ENCODE measurements around the gene RAB12.

The RAB12 gene

DNA sequence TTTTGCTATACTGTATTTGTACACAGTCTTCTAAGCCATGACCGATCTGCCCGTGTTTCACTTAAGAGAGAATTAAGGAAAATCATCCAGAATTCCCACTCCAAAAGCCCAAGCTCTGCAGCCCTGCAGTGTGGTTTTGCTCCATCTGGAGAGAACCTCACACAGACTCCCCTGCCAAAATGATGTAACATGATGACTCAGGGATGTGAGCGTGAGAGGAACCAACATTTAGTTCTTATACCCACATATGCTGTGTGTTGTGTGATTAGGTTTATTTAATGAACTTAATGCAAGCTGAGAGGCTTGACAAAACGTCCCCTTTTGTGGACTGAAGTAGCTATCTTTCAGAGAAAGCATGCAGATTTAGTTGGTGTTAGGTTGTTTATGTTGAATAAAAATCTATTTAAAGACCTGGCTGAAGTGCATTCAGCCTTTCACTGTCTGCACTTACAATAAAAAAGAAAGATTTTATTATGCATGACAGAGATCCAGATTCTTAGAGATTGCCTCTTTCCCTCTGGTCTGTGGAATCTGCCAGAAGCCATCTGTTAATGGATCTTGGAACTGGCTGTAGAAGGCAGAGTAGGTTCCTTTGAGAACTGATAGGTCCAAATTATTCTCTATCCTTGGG is 6.3 kb downstream of the RAB12 start:
- DNase-seq, result peak in 1 of 2 donors; percentile 36
- H3K4me1 ChIP-seq, result peaks cover 0 to 73% (median 36%) of the 10 kb centered on the region in 4 donors
- H3K27ac ChIP-seq, result peak overlapping the region in 1 of 2 donors; percentile 48
- TF ChIP-seq CTCF (IDR thresholded peaks at IDR 0.05), result no peak
- intact Hi-C loops (cut with DNase I; ENCODE audit: low total_unique reads), result no loop called here
- H3K36me3 ChIP-seq, result no peaks in the 10 kb centered on the region
- H3K9me3 ChIP-seq, result no peaks in the 10 kb centered on the region
- no peaks in the 10 kb centered on the region for H3K27me3 ChIP-seq
- no peak overlapping the region for H3K4me3 ChIP-seq

GRCh38 chr18:8616028-8616401 is 6.8 kb downstream of the RAB12 start:
- Histone ChIP-seq H3K9me3 (no peaks in the 10 kb centered on the region), H3K27ac (peak overlapping the region in 1 of 2 donors; percentile 48), H3K36me3 (no peaks in the 10 kb centered on the region), H3K4me1 (peaks cover 0 to 73% (median 35%) of the 10 kb centered on the region in 4 donors), H3K27me3 (no peaks in the 10 kb centered on the region), H3K4me3 (no peak overlapping the region)
- intact Hi-C loops (cut with DNase I; ENCODE audit: low total_unique reads), result no loop called here
- DNase-seq, result no peak
- no peak for TF ChIP-seq CTCF (IDR thresholded peaks at IDR 0.05)

GRCh38 chr18:8617907-8618306 is 8.7 kb downstream of the RAB12 start:
- no peak for DNase-seq
- H3K27ac ChIP-seq, result no peak overlapping the region
- H3K9me3 ChIP-seq, result no peaks in the 10 kb centered on the region
- intact Hi-C loops (cut with DNase I; ENCODE audit: low total_unique reads), result no loop called here
- no peak for TF ChIP-seq CTCF (IDR thresholded peaks at IDR 0.05)
- H3K36me3 ChIP-seq, result no peaks in the 10 kb centered on the region
- H3K27me3 ChIP-seq, result no peaks in the 10 kb centered on the region
- H3K4me1 ChIP-seq, result peaks cover 0 to 54% (median 19%) of the 10 kb centered on the region in 4 donors
- no peak overlapping the region for H3K4me3 ChIP-seq

DNA sequence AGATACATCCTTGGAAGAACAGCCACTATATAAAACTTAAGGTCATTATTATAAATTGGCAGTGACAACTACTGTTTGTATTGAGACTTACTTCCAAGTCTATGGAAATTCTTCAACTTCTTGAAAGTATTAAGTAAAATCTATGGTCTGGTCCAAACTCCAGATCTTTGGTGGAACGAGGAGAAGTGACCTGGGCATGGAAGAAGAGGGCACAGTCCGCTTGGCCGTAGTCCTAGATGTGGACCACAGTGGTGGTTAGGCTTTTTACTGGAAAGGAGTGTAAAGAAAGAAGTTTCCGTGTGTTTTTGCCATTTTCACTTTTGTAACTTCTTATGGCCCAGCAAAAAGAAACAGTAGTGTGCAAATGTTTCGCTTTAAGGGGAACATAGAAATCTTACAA is 9.8 kb downstream of the RAB12 start:
- no peak for TF ChIP-seq CTCF (IDR thresholded peaks at IDR 0.05)
- intact Hi-C loops (cut with DNase I; ENCODE audit: low total_unique reads), result no loop called here
- no peaks in the 10 kb centered on the region for H3K36me3 ChIP-seq

GRCh38 chr18:8619835-8620577 is 10.8 kb downstream of the RAB12 start:
- intact Hi-C loops (cut with DNase I; ENCODE audit: low total_unique reads), result no loop called here
- Histone ChIP-seq H3K4me3 (no peak overlapping the region), H3K4me1 (peaks cover 0 to 51% (median 21%) of the 10 kb centered on the region in 4 donors), H3K9me3 (no peaks in the 10 kb centered on the region), H3K36me3 (peaks cover 0 to 4% (median 0%) of the 10 kb centered on the region in 3 donors), H3K27ac (no peak overlapping the region), H3K27me3 (no peaks in the 10 kb centered on the region)
- no peak for TF ChIP-seq CTCF (IDR thresholded peaks at IDR 0.05)
- no peak for DNase-seq

More for the DNA sequence above, 9.8 kb downstream of the RAB12 start:
- Histone ChIP-seq H3K4me3 (no peak overlapping the region), H3K27me3 (no peaks in the 10 kb centered on the region), H3K27ac (no peak overlapping the region), H3K9me3 (no peaks in the 10 kb centered on the region), H3K4me1 (peaks cover 0 to 53% (median 25%) of the 10 kb centered on the region in 4 donors)
- no peak for DNase-seq

Measured in tibial artery (tissue), 4 donors.